SK-N-SH (cell line): ENCODE measurements around the gene LONP2. TPM values are rescaled to one million over a fixed set of nuclear protein-coding genes. Genes with fewer than 3 reads are reported as not detected.

Source experiments
- CTCF ChIA-PET: fragments of 300-600, 350-600 bp; formaldehyde crosslinking; extraction: SDS; loops from one replicate; lab custom pipeline; 2021; lab: Yijun Ruan, JAX
- POLR2A ChIA-PET: fragments of 350-600 bp; sonication (Branson Sonifier 250); formaldehyde crosslinking; extraction: SDS; loops from one replicate; lab custom pipeline; 2020; ENCODE audit warnings: antibody characterized with exemption, inconsistent platforms; lab: Yijun Ruan, JAX
- DNase-seq: peaks from one replicate; pipeline ENCODE4 v3.0.0; 2012
- H2AFZ ChIP-seq: fragments of 200-600 bp; sonication (generic); 2 replicates; pipeline ENCODE4 v1.8.1; 2016; ENCODE audit warnings: antibody characterized with exemption, mild to moderate bottlenecking, low read depth
- H3F3A ChIP-seq: fragments of 200-600 bp; sonication (generic); replicated peaks from 2 replicates; pipeline ENCODE3; 2016; ENCODE audit warnings: antibody characterized with exemption, mild to moderate bottlenecking; ENCODE audit not compliant: insufficient read depth
- H3K27ac ChIP-seq, 2 experiments: fragments of 200-500 bp in 1 of 2; fragments of 200-600 bp in 1 of 2; sonication (Bioruptor generic) in 1 of 2; sonication (generic), shearing (Covaris generic) in 1 of 2; 2 replicates each; pipeline versions ENCODE4 v1.5.1 to v1.6.1; 2014 to 2016; ENCODE audit warnings: low read depth in 2 of 2, inconsistent platforms in 1 of 2, low read length in 1 of 2, mild to moderate bottlenecking in 1 of 2, mixed read lengths in 1 of 2
- H3K27me3 ChIP-seq: fragments of 200-600 bp; sonication (generic), shearing (Covaris generic); 2 replicates; pipeline ENCODE4 v1.6.1; 2016; ENCODE audit warnings: mixed run types; ENCODE audit not compliant: insufficient read depth
- H3K36me3 ChIP-seq, 2 experiments: fragments of 200-500 bp in 1 of 2; fragments of 200-600 bp in 1 of 2; sonication (Bioruptor generic) in 1 of 2; sonication (generic) in 1 of 2; replicated peaks in 1 of 2; 2 replicates each; pipeline versions ENCODE3 to v1.5.1; 2014 to 2016; ENCODE audit warnings: low read length in 1 of 2, mild to moderate bottlenecking in 1 of 2; ENCODE audit not compliant: insufficient read depth in 2 of 2, control insufficient read depth in 1 of 2
- H3K4me1 ChIP-seq, 2 experiments: fragments of 200-500 bp in 1 of 2; fragments of 200-600 bp in 1 of 2; sonication (Bioruptor generic) in 1 of 2; sonication (generic), shearing (Covaris generic) in 1 of 2; 2 replicates each; pipeline versions ENCODE4 v1.5.1 to v1.6.1; 2014 to 2016; ENCODE audit warnings: low read depth in 1 of 2, low read length in 1 of 2, mixed run types in 1 of 2; ENCODE audit not compliant: insufficient read depth in 2 of 2, control insufficient read depth in 1 of 2
- H3K4me2 ChIP-seq: fragments of 200-600 bp; sonication (generic), shearing (Covaris generic); 2 replicates; pipeline ENCODE4 v1.6.1; 2017; ENCODE audit warnings: mixed run types
- H3K4me3 ChIP-seq, 2 experiments: fragments of 200-500 bp in 1 of 2; fragments of 200-600 bp in 1 of 2; sonication (Bioruptor generic) in 1 of 2; sonication (generic), shearing (Covaris generic) in 1 of 2; 2 replicates each; pipeline versions ENCODE4 v1.5.1 to v1.8.1; 2014 to 2016; ENCODE audit warnings: low read depth in 2 of 2, inconsistent platforms in 1 of 2, low read length in 1 of 2, mild to moderate bottlenecking in 1 of 2, mixed read lengths in 1 of 2, moderate library complexity in 1 of 2
- H3K79me2 ChIP-seq: fragments of 200-600 bp; sonication (generic); 2 replicates; pipeline ENCODE4 v1.8.1; 2017; ENCODE audit warnings: mild to moderate bottlenecking; ENCODE audit not compliant: insufficient read depth
- H3K9ac ChIP-seq: fragments of 200-600 bp; sonication (generic); 2 replicates; pipeline ENCODE4 v1.6.1; 2017; ENCODE audit warnings: mixed run types
- H3K9me2 ChIP-seq: fragments of 200-600 bp; sonication (generic); 2 replicates; pipeline ENCODE4 v1.6.1; 2017; ENCODE audit warnings: mixed run types
- H3K9me3 ChIP-seq: fragments of 200-600 bp; sonication (generic); 2 replicates; pipeline ENCODE4 v1.6.1; 2017; ENCODE audit warnings: mixed run types, mild to moderate bottlenecking, moderate library complexity
- H4K20me1 ChIP-seq: fragments of 200-600 bp; sonication (generic); 2 replicates; pipeline ENCODE4 v1.6.1; 2017; ENCODE audit warnings: mild to moderate bottlenecking, mixed run types; ENCODE audit not compliant: insufficient read depth
- CTCF ChIP-seq: fragments of 200-600 bp; sonication (generic); IDR thresholded peaks from 2 replicates; pipeline ENCODE4 v1.6.1; 2017; ENCODE audit warnings: antibody characterized with exemption, mild to moderate bottlenecking, moderate library complexity
- EZH2phosphoT487 ChIP-seq: fragments of 200-600 bp; sonication (generic); IDR thresholded peaks from 2 replicates; pipeline ENCODE4 v1.6.1; 2017; ENCODE audit warnings: low read depth, mixed run types, mild to moderate bottlenecking, antibody characterized with exemption, moderate library complexity, borderline replicate concordance
- FOXM1 ChIP-seq: IDR thresholded peaks from 2 replicates; pipeline ENCODE4 v1.4.0; 2012; ENCODE audit warnings: low read depth, mild to moderate bottlenecking
- IRF3 ChIP-seq: fragments of 150-350 bp; IDR thresholded peaks from 2 replicates; pipeline ENCODE4 v1.6.1; 2016; ENCODE audit warnings: mild to moderate bottlenecking, low read depth, low read length
- NRF1 ChIP-seq: IDR thresholded peaks from 2 replicates; pipeline ENCODE4 v1.6.1; 2012; ENCODE audit warnings: low read depth, mild to moderate bottlenecking, low read length
- POLR2AphosphoS5 ChIP-seq: IDR thresholded peaks from 2 replicates; pipeline ENCODE4 v1.6.1; 2012; ENCODE audit warnings: low read depth, low read length
- RCOR1 ChIP-seq: fragments of 150-350 bp; IDR thresholded peaks from 2 replicates; pipeline ENCODE4 v1.6.1; 2017; ENCODE audit warnings: antibody characterized with exemption, low read length
- REST ChIP-seq: IDR thresholded peaks from 2 replicates; pipeline ENCODE4 v1.6.1; 2012; ENCODE audit warnings: mild to moderate bottlenecking, low read depth, low read length, moderate library complexity
- TEAD4 ChIP-seq: IDR thresholded peaks from 2 replicates; pipeline ENCODE4 v1.4.0; 2012; ENCODE audit warnings: mild to moderate bottlenecking, borderline replicate concordance; ENCODE audit not compliant: insufficient read depth
- YY1 ChIP-seq: IDR thresholded peaks from 2 replicates; pipeline ENCODE4 v1.4.0; 2012; ENCODE audit warnings: low read depth, mild to moderate bottlenecking
- WGBS: methylation state at CpG from one replicate; pipeline ENCODE4 v1.1.6; 2017; ENCODE audit warnings: low lambda C conversion rate; 5-methylcytosine and 5-hydroxymethylcytosine counted together
- polyA plus RNA-seq, 3 experiments: library from polyadenylated mRNA; depleted of rRNA; stranded (reverse); fragments of >200 nt; gene quantifications; 2 replicates each; pipeline ENCODE4 v1.2.3, GENCODE V29; 2012

Gene LONP2
- polyA plus RNA-seq, 1 of the 3 experiments (the other 2 are of a cell fraction) = 22.4 TPM

- TF ChIP-seq REST (no peak), RCOR1 (no peak), TEAD4 (no peak), EZH2phosphoT487 (no peak), IRF3 (no peak), POLR2AphosphoS5 (no peak)
Measured at GRCh38 chr16:48235058-48235555, 9.0 kb upstream of the LONP2 start (continued).

GRCh38 chr16:48235556-48236136 lies 8.5 kb upstream of the LONP2 start:
- Histone ChIP-seq H4K20me1 (no peaks in the 10 kb centered on the region), H3K9me2 (no peaks in the 10 kb centered on the region), H3F3A (no peaks in the 10 kb centered on the region)
- 84% methylated on average over 6 of the region's 6 CpGs for WGBS
- TF ChIP-seq FOXM1 (no peak), CTCF (no peak), YY1 (no peak), NRF1 (no peak)
- TF ChIP-seq, all 33 proteins: peak for 0
- DNase-seq = no peak
- H3K27ac ChIP-seq = no peak overlapping the region
- H3K4me1 ChIP-seq = no peaks in the 10 kb centered on the region
- ChIA-PET CTCF (interaction anchor here (0.7 to 3.3 kb wide), 6 partner anchors 13 to 395 kb away, joined by 3 to 15 read pairs (median 4); no protein-coding TSS in a partner anchor), POLR2A (no interaction called here)
- no peaks in the 10 kb centered on the region for H3K36me3 ChIP-seq
- no peak overlapping the region for H3K4me2 ChIP-seq
- H3K79me2 ChIP-seq = no peaks in the 10 kb centered on the region
- no peak overlapping the region for H3K9ac ChIP-seq
- no peaks in the 10 kb centered on the region for H3K27me3 ChIP-seq
- no peak overlapping the region for H3K4me3 ChIP-seq
- H2AFZ ChIP-seq = no peak overlapping the region
- H3K9me3 ChIP-seq = no peaks in the 10 kb centered on the region
